HCT116 (cell line): ENCODE measurements around the gene AXIN1. TPM values are rescaled to one million over a fixed set of nuclear protein-coding genes. Genes with fewer than 3 reads are reported as not detected.

ENCODE experiments used
- ATAC-seq: fragments of 200-7000 bp; cut with Tn5 transposase; 2 replicates; pipeline ENCODE4 v1.9.1; 2020; ENCODE audit warnings: mild to moderate bottlenecking, moderate library complexity
- BruUV-seq: library from RNA; stranded (reverse); fragments of 400-500 nt; replicated peaks from 2 replicates; lab custom pipeline; 2021; lab: Mats Ljungman, UMichigan
- CTCF ChIA-PET: fragments of 300-600 bp; sonication (Branson Sonifier 250); formaldehyde crosslinking; loops from one replicate; lab custom pipeline; 2021; ENCODE audit warnings: antibody characterized with exemption; lab: Charles Lee
- POLR2A ChIA-PET: fragments of 300-600, 350-600 bp; sonication (Branson Sonifier 250); formaldehyde crosslinking; loops from one replicate; lab custom pipeline; 2021; ENCODE audit warnings: antibody characterized with exemption; lab: Charles Lee
- RAD21 ChIA-PET, 2 experiments: fragments of 300-600 bp; sonication (Branson Sonifier 250); formaldehyde crosslinking; loops; one replicate each; lab custom pipeline; 2023; ENCODE audit warnings: low total read pairs in 2 of 2; ENCODE audit not compliant: uncharacterized antibody in 2 of 2, unreplicated experiment in 2 of 2, low non-redundant PET in 1 of 2; lab: Charles Lee
- DNase-seq: peaks from one replicate; pipeline ENCODE4 v3.0.0-alpha.2; 2010; ENCODE audit warnings: low read depth, low spot score
- H2AFZ ChIP-seq: fragments of 200-600 bp; shearing (Covaris generic), sonication (generic); 2 replicates; pipeline ENCODE4 v1.6.1; 2017; ENCODE audit warnings: low read depth, mixed run types, mixed read lengths, antibody characterized with exemption, low read length; ENCODE audit not compliant: poor library complexity, severe bottlenecking
- H3K27ac ChIP-seq: 2 replicates; pipeline ENCODE4 v1.5.1; 2012; ENCODE audit warnings: low read depth, low read length
- H3K27me3 ChIP-seq: fragments of 200-600 bp; sonication (generic); 2 replicates; pipeline ENCODE4 v1.6.1; 2016; ENCODE audit warnings: mixed run types, low read length, mixed read lengths; ENCODE audit not compliant: insufficient read depth
- H3K36me3 ChIP-seq, 2 experiments: fragments of 200-500 bp in 1 of 2; fragments of 200-600 bp in 1 of 2; sonication (Bioruptor generic) in 1 of 2; sonication (generic) in 1 of 2; 2 replicates each; pipeline versions ENCODE4 v1.5.1 to v1.6.1; 2014 to 2016; ENCODE audit warnings: low read length in 2 of 2, inconsistent platforms in 1 of 2, mixed read lengths in 1 of 2, mixed run types in 1 of 2; ENCODE audit not compliant: insufficient read depth in 2 of 2, control insufficient read depth in 1 of 2
- H3K4me1 ChIP-seq, 2 experiments: fragments of 200-600 bp in 1 of 2; sonication (generic) in 1 of 2; 2 replicates each; pipeline versions ENCODE4 v1.5.1 to v1.6.1; 2012 to 2017; ENCODE audit warnings: low read length in 2 of 2, inconsistent platforms in 1 of 2, mild to moderate bottlenecking in 1 of 2, mixed read lengths in 1 of 2, mixed run types in 1 of 2, moderate library complexity in 1 of 2; ENCODE audit not compliant: insufficient read depth in 2 of 2, control insufficient read depth in 1 of 2
- H3K4me2 ChIP-seq: fragments of 200-600 bp; sonication (generic); 2 replicates; pipeline ENCODE4 v1.6.1; 2017; ENCODE audit warnings: mixed run types, low read length, mixed read lengths
- H3K4me3 ChIP-seq, 2 experiments: fragments of 200-600 bp in 1 of 2; sonication (generic) in 1 of 2; replicated peaks in 1 of 2; 2 replicates each; pipeline ENCODE4 v1.5.1; 2011 to 2016; ENCODE audit warnings: low read length in 2 of 2, control low read depth in 1 of 2, low read depth in 1 of 2, mild to moderate bottlenecking in 1 of 2, mixed read lengths in 1 of 2, mixed run types in 1 of 2
- H3K79me2 ChIP-seq: fragments of 200-600 bp; sonication (generic); 2 replicates; pipeline ENCODE4 v1.6.1; 2017; ENCODE audit warnings: mild to moderate bottlenecking, mixed run types, low read length, moderate library complexity, mixed read lengths; ENCODE audit not compliant: insufficient read depth
- H3K9ac ChIP-seq: fragments of 200-600 bp; sonication (generic); 2 replicates; pipeline ENCODE4 v1.6.1; 2016; ENCODE audit warnings: low read length, mixed read lengths
- H3K9me2 ChIP-seq: fragments of 200-600 bp; sonication (generic), shearing (Covaris generic); 2 replicates; pipeline ENCODE4 v1.6.1; 2017; ENCODE audit warnings: mixed run types, mild to moderate bottlenecking, moderate library complexity; ENCODE audit not compliant: insufficient read depth
- H3K9me3 ChIP-seq, 2 experiments: fragments of 200-500 bp in 1 of 2; fragments of 200-600 bp in 1 of 2; sonication (Bioruptor generic) in 1 of 2; sonication (generic) in 1 of 2; 2 replicates each; pipeline ENCODE4 v1.6.1; 2014 to 2017; ENCODE audit warnings: low read length in 2 of 2, mixed read lengths in 2 of 2, inconsistent platforms in 1 of 2, low read depth in 1 of 2, mild to moderate bottlenecking in 1 of 2, mixed run types in 1 of 2, moderate library complexity in 1 of 2; ENCODE audit not compliant: control insufficient read depth in 1 of 2, insufficient read depth in 1 of 2
- H4K20me1 ChIP-seq: fragments of 200-600 bp; sonication (generic), shearing (Covaris generic); 2 replicates; pipeline ENCODE4 v1.6.1; 2017; ENCODE audit warnings: mixed run types, mild to moderate bottlenecking, moderate library complexity; ENCODE audit not compliant: insufficient read depth
- CBX3 ChIP-seq: IDR thresholded peaks from 2 replicates; pipeline ENCODE4 v1.6.1; 2012; ENCODE audit warnings: low read depth
- EGR1 ChIP-seq: IDR thresholded peaks from 2 replicates; pipeline ENCODE4 v1.6.1; 2012; ENCODE audit warnings: low read depth
- ELF1 ChIP-seq: IDR thresholded peaks from 2 replicates; pipeline ENCODE4 v1.6.1; 2012; ENCODE audit warnings: low read depth, borderline replicate concordance
- EZH2 ChIP-seq: fragments of 200-600 bp; sonication (generic); IDR thresholded peaks from 2 replicates; pipeline ENCODE4 v1.6.1; 2017; ENCODE audit warnings: antibody characterized with exemption, mixed run types
- FOSL1 ChIP-seq: IDR thresholded peaks from 2 replicates; pipeline ENCODE4 v1.6.1; 2012; ENCODE audit warnings: low read depth
- JUND ChIP-seq: IDR thresholded peaks from 2 replicates; pipeline ENCODE4 v1.6.1; 2012
- POLR2A ChIP-seq: IDR thresholded peaks from 2 replicates; pipeline ENCODE4 v1.7.0; 2011; ENCODE audit warnings: borderline replicate concordance; ENCODE audit not compliant: insufficient read depth, insufficient read length; ENCODE audit errors: extremely low read depth
- POLR2AphosphoS5 ChIP-seq: IDR thresholded peaks from 2 replicates; pipeline ENCODE4 v1.6.1; 2011; ENCODE audit warnings: mild to moderate bottlenecking, low read depth, low read length, moderate library complexity
- RAD21 ChIP-seq: IDR thresholded peaks from 2 replicates; pipeline ENCODE4 v1.6.1; 2012; ENCODE audit warnings: low read depth, mild to moderate bottlenecking
- SIN3A ChIP-seq: IDR thresholded peaks from 2 replicates; pipeline ENCODE4 v1.6.1; 2012; ENCODE audit warnings: low read depth
- SRF ChIP-seq: IDR thresholded peaks from 2 replicates; pipeline ENCODE4 v1.6.1; 2012; ENCODE audit warnings: low read depth
- TCF7L2 ChIP-seq: IDR thresholded peaks from 2 replicates; pipeline ENCODE4 v1.7.0; 2011; ENCODE audit warnings: borderline replicate concordance, inconsistent platforms; ENCODE audit not compliant: insufficient read depth, insufficient read length; ENCODE audit errors: extremely low read depth
- YY1 ChIP-seq: IDR thresholded peaks from 2 replicates; pipeline ENCODE4 v1.6.1; 2011; ENCODE audit warnings: low read length, low read depth, moderate library complexity, mild to moderate bottlenecking; ENCODE audit not compliant: insufficient replicate concordance; ENCODE audit errors: extremely low read depth
- ZFX ChIP-seq: fragments of 450-650 bp; IDR thresholded peaks from 2 replicates; pipeline ENCODE4 v1.6.1; 2017
- ZNF274 ChIP-seq: fragments of 200-500 bp; sonication (Bioruptor generic); IDR thresholded peaks from 2 replicates; pipeline ENCODE4 v1.6.1; 2014; ENCODE audit warnings: mild to moderate bottlenecking, low read depth, low read length, inconsistent platforms
- intact Hi-C: fragments of 100-400 bp; cut with micrococcal nuclease; formaldehyde crosslinking; loops from 2 replicates; pipeline ENCODE4 v1.10.0; 2022
- total RNA-seq: library from RNA; stranded (reverse); gene quantifications from one replicate; pipeline ENCODE4 v1.2.1, GENCODE V29; 2021; ENCODE audit not compliant: unreplicated experiment
- TF ChIP-seq, protein P1 (sequence below): IDR thresholded peaks from 2 replicates; pipeline ENCODE4 v1.6.1; 2011; ENCODE audit warnings: mild to moderate bottlenecking, low read length, moderate library complexity; ENCODE audit not compliant: insufficient replicate concordance; ENCODE audit errors: extremely low read depth
- TF ChIP-seq, protein P2 (sequence below): IDR thresholded peaks from 2 replicates; pipeline ENCODE4 v1.6.1; 2012
- TF ChIP-seq, protein P3 (sequence below): IDR thresholded peaks from 2 replicates; pipeline ENCODE4 v1.6.1; 2012

AXIN1 gene
- total RNA-seq, 1 experiment from 2014 or later: 20.2 TPM

DNA sequence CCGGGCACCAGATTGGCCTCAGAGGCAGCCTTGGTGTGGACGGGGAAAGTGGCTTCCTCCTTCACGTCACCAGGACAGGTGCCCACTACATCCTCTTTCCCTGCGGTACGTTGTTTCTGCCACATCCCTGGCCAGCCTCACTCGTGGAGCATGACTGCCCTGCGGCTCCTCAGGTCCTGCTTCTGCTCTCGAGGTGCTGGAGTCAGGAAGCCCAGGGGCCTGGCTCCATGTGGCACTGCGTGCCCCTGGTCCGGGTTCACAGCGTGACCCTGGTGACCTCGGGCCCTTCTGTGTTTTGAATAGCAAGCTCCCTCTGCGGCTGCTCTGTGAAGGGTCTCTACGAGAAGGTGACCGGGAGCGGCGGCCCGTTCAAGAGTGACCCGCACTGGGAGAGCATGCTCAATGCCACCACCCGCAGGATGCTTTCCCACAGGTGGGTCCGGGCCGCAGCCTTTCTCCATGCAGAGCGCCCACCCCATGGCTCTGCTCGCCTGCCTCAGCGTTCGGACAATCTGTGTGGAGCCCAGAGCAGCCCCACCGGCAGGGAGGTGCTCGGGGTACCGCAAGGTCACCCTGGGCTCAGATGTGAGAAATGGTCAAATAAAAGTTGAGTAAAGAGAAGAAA, 90.3 kb downstream of the AXIN1 start (continued):
- TF ChIP-seq, protein P1, sequence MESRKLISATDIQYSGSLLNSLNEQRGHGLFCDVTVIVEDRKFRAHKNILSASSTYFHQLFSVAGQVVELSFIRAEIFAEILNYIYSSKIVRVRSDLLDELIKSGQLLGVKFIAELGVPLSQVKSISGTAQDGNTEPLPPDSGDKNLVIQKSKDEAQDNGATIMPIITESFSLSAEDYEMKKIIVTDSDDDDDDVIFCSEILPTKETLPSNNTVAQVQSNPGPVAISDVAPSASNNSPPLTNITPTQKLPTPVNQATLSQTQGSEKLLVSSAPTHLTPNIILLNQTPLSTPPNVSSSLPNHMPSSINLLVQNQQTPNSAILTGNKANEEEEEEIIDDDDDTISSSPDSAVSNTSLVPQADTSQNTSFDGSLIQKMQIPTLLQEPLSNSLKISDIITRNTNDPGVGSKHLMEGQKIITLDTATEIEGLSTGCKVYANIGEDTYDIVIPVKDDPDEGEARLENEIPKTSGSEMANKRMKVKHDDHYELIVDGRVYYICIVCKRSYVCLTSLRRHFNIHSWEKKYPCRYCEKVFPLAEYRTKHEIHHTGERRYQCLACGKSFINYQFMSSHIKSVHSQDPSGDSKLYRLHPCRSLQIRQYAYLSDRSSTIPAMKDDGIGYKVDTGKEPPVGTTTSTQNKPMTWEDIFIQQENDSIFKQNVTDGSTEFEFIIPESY: no peak
- TF ChIP-seq CBX3 (no peak), ELF1 (no peak), ZFX (no peak), POLR2AphosphoS5 (no peak), SRF (no peak), YY1 (no peak)

DNA sequence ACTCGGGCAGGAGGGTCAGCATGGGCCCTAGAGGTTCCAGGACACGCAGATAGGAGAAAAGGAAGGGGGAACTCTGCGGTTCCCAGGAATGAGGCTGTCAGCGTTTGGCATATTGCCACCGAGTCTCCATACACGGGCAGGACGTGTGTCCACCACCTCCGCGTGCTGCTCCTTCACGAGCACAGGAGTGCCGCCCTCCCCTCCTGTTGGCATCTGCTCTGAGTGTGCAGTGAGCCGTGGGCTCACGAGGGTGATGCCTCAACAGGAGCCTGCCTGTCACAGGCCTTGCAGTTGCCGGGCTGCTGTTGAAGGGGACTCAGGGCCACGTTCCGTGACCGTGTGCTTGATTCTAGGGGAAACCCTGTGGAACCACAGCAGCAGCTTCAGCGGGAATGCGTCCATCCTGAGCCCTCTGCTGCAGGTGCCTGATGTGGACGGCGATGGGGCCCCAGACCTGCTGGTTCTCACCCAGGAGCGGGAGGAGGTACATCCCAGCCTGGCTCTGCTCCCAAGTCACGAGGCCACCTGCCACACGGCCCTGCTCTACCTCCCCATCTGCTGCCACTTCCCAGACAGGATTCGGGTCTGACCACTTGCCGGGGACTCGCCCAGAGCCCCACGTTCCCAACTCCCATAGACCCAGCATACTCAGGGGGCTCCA, 91.4 kb downstream of the AXIN1 start:
- RAD21 ChIA-PET: no interaction called here
- Histone ChIP-seq H3K4me1 (no peaks in the 10 kb centered on the region), H3K27me3 (no peaks in the 10 kb centered on the region), H2AFZ (no peak overlapping the region), H3K79me2 (no peaks in the 10 kb centered on the region), H3K36me3 (no peaks in the 10 kb centered on the region), H3K9me3 (no peaks in the 10 kb centered on the region), H3K9ac (no peak overlapping the region), H4K20me1 (no peaks in the 10 kb centered on the region), H3K27ac (no peak overlapping the region), H3K9me2 (no peaks in the 10 kb centered on the region), H3K4me2 (no peak overlapping the region), H3K4me3 (no peak overlapping the region)
- intact Hi-C loops: no loop called here
- DNase-seq (no peak), ATAC-seq (no peak)
- no TSS peak for BruUV-seq
- CTCF ChIA-PET: no interaction called here
- POLR2A ChIA-PET: no interaction called here
- TF ChIP-seq POLR2A: no peak
- no peak for TF ChIP-seq ZFX
- no peak for TF ChIP-seq TCF7L2
- TF ChIP-seq, protein P2, sequence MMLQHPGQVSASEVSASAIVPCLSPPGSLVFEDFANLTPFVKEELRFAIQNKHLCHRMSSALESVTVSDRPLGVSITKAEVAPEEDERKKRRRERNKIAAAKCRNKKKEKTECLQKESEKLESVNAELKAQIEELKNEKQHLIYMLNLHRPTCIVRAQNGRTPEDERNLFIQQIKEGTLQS: no peak
- TF ChIP-seq RAD21: no peak
- TF ChIP-seq, protein P1: no peak
- TF ChIP-seq SRF: no peak
- TF ChIP-seq, protein P3, sequence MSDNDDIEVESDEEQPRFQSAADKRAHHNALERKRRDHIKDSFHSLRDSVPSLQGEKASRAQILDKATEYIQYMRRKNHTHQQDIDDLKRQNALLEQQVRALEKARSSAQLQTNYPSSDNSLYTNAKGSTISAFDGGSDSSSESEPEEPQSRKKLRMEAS: no peak
- TF ChIP-seq JUND: no peak
- no peak for TF ChIP-seq EGR1
- no peak for TF ChIP-seq SIN3A
- TF ChIP-seq FOSL1: no peak
- TF ChIP-seq ELF1: no peak
- TF ChIP-seq POLR2AphosphoS5: no peak
- no peak for TF ChIP-seq EZH2
- TF ChIP-seq CBX3: no peak
- TF ChIP-seq ZNF274: no peak
